ENCODE results near the gene CFDP1.

CFDP1 gene

DNA sequence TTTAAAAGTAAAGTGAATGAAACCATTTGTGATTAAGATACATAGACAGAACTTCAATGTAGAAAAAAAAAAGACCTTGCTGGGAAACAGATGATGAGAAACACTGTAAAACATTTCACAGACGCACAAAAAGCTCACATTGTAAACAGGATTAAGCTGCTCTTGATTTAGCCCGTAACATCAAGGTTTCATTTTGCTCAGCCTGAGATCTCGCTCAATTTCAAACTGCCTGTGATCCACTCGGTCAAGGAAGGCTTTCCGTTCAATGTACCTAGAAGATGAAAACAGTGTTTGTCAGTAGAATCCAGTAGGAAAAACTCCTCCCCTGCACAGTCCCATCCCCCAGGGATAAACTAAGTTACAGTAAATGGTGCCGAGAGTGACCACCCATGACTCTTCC lies 139.5 kb downstream of the CFDP1 start:
- TF ChIP-seq, protein P1, sequence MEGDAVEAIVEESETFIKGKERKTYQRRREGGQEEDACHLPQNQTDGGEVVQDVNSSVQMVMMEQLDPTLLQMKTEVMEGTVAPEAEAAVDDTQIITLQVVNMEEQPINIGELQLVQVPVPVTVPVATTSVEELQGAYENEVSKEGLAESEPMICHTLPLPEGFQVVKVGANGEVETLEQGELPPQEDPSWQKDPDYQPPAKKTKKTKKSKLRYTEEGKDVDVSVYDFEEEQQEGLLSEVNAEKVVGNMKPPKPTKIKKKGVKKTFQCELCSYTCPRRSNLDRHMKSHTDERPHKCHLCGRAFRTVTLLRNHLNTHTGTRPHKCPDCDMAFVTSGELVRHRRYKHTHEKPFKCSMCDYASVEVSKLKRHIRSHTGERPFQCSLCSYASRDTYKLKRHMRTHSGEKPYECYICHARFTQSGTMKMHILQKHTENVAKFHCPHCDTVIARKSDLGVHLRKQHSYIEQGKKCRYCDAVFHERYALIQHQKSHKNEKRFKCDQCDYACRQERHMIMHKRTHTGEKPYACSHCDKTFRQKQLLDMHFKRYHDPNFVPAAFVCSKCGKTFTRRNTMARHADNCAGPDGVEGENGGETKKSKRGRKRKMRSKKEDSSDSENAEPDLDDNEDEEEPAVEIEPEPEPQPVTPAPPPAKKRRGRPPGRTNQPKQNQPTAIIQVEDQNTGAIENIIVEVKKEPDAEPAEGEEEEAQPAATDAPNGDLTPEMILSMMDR (IDR thresholded peaks at IDR 0.05; ENCODE audit: borderline replicate concordance, control extremely low read depth, extremely low read depth, insufficient read depth, missing control alignments) = no peak
- in situ Hi-C loops (cut with MboI; ENCODE audit: low sequenced_read_pairs, unreplicated experiment) = no loop called here
- DNase-seq (ENCODE audit: low spot score) = no peak

DNA sequence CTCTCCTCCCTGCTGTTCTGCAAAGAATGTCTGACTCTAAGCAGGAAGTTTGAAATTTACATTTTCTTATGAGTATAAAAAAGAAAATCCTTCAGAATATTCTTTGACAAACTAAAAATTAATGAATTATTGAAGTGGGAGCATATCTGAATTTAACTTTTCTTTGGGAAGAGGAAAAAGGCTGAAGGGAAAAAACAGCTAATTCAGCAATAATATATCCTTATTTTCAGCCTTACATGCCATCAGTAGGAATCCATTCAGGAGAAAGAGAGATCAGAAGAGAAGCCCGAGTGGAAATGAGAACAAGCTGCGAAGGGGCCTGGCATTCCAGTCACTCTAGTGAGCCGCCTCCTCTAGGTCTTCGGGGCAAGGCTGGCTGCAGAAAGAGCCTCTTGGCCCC lies 140.1 kb downstream of the CFDP1 start:
- in situ Hi-C loops (cut with MboI; ENCODE audit: low sequenced_read_pairs, unreplicated experiment) = no loop called here
- no peak for DNase-seq (ENCODE audit: low spot score)
- TF ChIP-seq, protein P1 (IDR thresholded peaks at IDR 0.05; ENCODE audit: borderline replicate concordance, control extremely low read depth, extremely low read depth, insufficient read depth, missing control alignments) = no peak

DNA sequence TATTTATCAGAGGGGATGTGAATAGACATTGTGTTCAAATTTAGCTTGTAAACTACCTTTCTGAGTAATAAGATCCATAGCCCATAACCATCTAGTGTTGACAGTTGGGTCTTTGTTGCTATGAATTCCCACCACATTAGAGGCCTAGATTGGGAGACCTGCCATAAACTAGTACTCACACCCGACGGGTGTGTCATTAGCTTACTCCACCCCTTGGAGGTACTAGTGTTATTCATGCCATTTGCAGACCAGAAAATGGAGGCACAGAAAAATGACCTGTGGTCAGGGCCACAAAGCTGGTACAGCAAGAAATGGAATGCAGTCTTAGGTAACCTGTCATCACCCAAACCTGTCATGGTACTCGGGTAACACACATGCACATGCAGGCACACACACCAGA lies 140.6 kb downstream of the CFDP1 start:
- in situ Hi-C loops (cut with MboI; ENCODE audit: low sequenced_read_pairs, unreplicated experiment) = no loop called here
- DNase-seq (ENCODE audit: low spot score) = no peak
- TF ChIP-seq, protein P1 (IDR thresholded peaks at IDR 0.05; ENCODE audit: borderline replicate concordance, control extremely low read depth, extremely low read depth, insufficient read depth, missing control alignments) = no peak

DNA sequence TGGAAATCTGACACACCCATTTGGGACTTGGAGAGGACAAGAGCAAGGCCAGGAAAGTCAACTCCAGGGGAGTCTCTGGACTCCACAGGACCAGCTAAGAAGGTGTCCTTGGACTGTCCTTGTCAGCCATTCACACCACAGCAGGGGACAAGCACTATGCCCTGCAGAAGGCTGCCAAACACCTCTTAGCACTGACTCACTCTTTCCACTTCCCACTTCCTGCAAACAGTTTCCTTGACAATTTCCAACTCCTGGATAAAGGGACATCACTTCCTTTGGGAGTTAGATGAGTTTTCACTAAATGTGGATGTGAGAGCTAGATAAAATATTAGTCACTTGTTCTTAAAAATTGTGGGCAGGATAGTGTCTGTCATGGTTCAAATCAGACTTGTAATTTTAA lies 144.1 kb downstream of the CFDP1 start:
- no peak for DNase-seq (ENCODE audit: low spot score)
- TF ChIP-seq, protein P1 (IDR thresholded peaks at IDR 0.05; ENCODE audit: borderline replicate concordance, control extremely low read depth, extremely low read depth, insufficient read depth, missing control alignments) = no peak
- in situ Hi-C loops (cut with MboI; ENCODE audit: low sequenced_read_pairs, unreplicated experiment) = no loop called here

DNA sequence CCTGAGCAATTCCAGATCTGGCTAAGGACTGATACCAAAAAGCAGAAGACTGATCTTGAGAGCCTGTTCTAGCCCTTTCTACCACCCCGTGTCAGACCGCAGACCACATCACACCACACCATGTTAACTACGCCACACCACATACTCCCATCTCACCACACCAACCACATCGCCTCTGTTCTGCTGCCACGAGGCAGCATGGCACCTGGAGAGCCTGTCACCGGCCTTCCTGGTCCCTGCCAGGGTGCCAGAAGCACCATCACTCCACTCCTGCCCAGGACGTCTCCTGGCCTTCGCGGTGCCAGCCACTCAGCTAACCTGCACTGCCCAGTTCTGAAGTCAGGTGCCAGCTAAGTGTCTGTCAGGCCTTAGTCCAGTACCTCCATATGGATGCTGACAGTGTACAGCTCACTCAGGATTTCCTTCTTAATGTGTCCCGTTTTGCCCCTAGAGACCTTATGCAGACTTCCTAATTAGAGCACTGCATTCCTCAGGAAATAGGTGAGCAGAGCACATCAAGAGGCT lies 144.6 kb downstream of the CFDP1 start:
- TF ChIP-seq, protein P1 (IDR thresholded peaks at IDR 0.05; ENCODE audit: borderline replicate concordance, control extremely low read depth, extremely low read depth, insufficient read depth, missing control alignments) = no peak
- no peak for DNase-seq (ENCODE audit: low spot score)
- in situ Hi-C loops (cut with MboI; ENCODE audit: low sequenced_read_pairs, unreplicated experiment) = no loop called here

DNA sequence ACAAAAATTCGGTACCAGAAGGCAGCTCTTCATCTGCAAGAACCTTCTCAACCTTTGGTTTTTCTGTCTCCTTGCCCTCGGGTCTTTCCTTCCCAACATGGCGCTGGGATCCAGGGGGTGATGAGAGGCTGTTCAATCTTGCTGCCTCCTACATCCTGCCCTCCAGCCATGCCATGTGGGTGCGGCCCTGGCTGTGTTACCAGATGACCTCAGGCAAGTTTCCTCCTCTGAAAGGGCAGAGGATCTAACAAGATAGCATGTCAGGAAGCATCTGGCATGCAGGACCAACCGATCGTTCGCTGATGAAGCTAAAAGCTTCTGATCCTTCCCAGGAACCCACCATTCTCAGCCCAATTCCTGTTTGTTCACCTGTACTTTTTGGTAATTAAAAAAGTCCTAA lies 145.1 kb downstream of the CFDP1 start:
- in situ Hi-C loops (cut with MboI; ENCODE audit: low sequenced_read_pairs, unreplicated experiment) = no loop called here
- DNase-seq (ENCODE audit: low spot score) = no peak
- TF ChIP-seq, protein P1 (IDR thresholded peaks at IDR 0.05; ENCODE audit: borderline replicate concordance, control extremely low read depth, extremely low read depth, insufficient read depth, missing control alignments) = no peak

DNA sequence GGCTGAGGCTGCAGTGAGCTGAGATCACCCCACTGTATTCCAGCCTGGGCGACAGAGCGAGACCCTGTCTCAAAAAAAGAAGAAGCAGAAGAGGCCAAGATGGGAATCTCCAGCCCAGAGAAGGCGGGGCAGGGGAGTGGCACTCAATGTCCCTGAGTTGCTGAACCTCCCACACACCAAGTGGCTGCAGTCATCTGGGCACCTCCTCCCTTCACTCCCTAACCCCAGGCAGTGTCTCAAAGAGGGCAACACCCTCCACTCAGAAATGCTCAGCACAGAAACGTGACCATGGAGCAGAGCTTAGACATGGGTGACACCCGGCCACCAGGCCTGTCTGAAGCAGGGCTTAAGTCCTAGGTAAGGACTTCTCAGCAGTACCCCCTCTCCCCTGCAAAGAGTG lies 145.6 kb downstream of the CFDP1 start:
- in situ Hi-C loops (cut with MboI; ENCODE audit: low sequenced_read_pairs, unreplicated experiment) = no loop called here
- DNase-seq (ENCODE audit: low spot score) = no peak
- TF ChIP-seq, protein P1 (IDR thresholded peaks at IDR 0.05; ENCODE audit: borderline replicate concordance, control extremely low read depth, extremely low read depth, insufficient read depth, missing control alignments) = no peak
